ENCODE results near the gene GRM4.

Gene GRM4

GRCh38 chr6:33976437-33977360, 169.2 kb downstream of the GRM4 start:
- DNase-seq, result no peak

- DNase-seq, result no peak
These were observed 170.0 kb downstream of the GRM4 start for GRCh38 chr6:33975661-33976436.

GRCh38 chr6:33974471-33974870, 171.4 kb downstream of the GRM4 start:
- DNase-seq, result no peak

- DNase-seq, result peak; percentile 6
These were observed 171.9 kb downstream of the GRM4 start for GRCh38 chr6:33974030-33974429.

- no peak for DNase-seq
These were observed 174.3 kb downstream of the GRM4 start for GRCh38 chr6:33971580-33971979.
